ENCODE measurements around the gene C9orf57.
"Not testable (repeated sequence)": the region's sequence is repeated elsewhere in the genome, so short reads cannot be mapped to it uniquely, and the experiment has no call there.

C9orf57 gene

DNA sequence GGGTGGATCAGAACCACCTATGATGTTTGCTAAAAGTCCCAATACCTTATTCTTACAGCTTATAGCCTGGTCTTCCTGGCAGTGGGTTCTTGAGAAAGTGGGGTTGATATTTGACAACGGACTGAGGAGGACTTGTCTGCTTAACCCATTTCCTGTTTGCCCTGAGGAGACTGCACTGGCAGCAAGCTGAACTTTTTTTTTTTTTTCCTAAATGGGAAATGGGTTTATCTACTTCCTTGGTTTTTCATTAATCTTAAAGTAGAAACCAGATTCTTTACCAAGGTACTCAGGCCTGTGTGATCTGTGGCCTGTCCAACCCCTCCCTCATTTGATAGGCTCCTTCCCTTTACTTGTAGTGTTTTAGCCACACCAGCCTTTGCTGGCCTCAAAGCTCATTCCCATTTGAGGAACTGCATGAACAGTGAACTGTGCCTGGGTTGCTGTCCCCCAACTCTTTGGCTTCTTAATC lies 47.1 kb downstream of the C9orf57 start:
- ChIA-PET POLR2A (interaction anchor here (0.6 kb wide), 1 partner anchor 11 kb away, joined by 3 read pairs; no protein-coding TSS in a partner anchor), CTCF (no interaction called here)
- TF ChIP-seq, protein P1, sequence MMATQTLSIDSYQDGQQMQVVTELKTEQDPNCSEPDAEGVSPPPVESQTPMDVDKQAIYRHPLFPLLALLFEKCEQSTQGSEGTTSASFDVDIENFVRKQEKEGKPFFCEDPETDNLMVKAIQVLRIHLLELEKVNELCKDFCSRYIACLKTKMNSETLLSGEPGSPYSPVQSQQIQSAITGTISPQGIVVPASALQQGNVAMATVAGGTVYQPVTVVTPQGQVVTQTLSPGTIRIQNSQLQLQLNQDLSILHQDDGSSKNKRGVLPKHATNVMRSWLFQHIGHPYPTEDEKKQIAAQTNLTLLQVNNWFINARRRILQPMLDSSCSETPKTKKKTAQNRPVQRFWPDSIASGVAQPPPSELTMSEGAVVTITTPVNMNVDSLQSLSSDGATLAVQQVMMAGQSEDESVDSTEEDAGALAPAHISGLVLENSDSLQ (IDR thresholded peaks at IDR 0.05) = no peak
- TF ChIP-seq FOXK2 (IDR thresholded peaks at IDR 0.05) (no peak), FOXA1 (IDR thresholded peaks at IDR 0.05) (no peak), ARNT (IDR thresholded peaks at IDR 0.05) (no peak), L3MBTL2 (conservative IDR thresholded peaks at IDR 0.05) (no peak), CTBP1 (IDR thresholded peaks at IDR 0.05; ENCODE audit: borderline replicate concordance) (no peak), SUZ12 (IDR thresholded peaks at IDR 0.05) (no peak), FOXM1 (IDR thresholded peaks at IDR 0.05; ENCODE audit: borderline replicate concordance) (no peak), NFRKB (IDR thresholded peaks at IDR 0.05) (no peak), SP1 (IDR thresholded peaks at IDR 0.05) (no peak), BHLHE40 (IDR thresholded peaks at IDR 0.05; ENCODE audit: borderline replicate concordance) (no peak), LEF1 (IDR thresholded peaks at IDR 0.05; ENCODE audit: borderline replicate concordance) (no peak), TARDBP (IDR thresholded peaks at IDR 0.05) (no peak), ELF4 (IDR thresholded peaks at IDR 0.05) (no peak)
- DNase-seq (ENCODE audit: extremely low spot score) = no peak

DNA sequence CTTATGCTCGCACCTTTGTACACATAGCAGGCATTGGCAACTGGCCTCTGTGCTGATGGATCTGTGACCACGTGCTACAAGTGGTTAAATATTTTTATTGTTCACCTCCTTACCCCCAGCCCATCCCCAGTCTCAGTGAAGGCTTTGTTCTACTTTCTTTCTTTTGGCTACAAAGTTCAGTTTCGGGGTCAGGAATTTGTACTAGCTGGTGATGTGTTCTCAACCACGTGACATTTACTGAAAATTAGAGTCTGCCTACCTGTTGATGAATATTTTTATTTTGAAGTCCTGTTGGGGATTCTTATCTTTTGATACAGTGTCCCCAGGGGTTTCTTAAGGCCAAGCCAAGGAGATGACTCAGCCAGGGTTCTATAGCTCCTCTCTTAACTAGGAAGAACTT lies 47.8 kb downstream of the C9orf57 start:
- ChIA-PET CTCF (interaction anchor here (0.6 kb wide), 1 partner anchor 59 kb away, joined by 4 read pairs; no protein-coding TSS in a partner anchor), POLR2A (interaction anchor here (0.6 kb wide), 1 partner anchor 12 kb away, joined by 3 read pairs; no protein-coding TSS in a partner anchor)
- no peak for TF ChIP-seq SUZ12 (IDR thresholded peaks at IDR 0.05)
- no peak for TF ChIP-seq ARNT (IDR thresholded peaks at IDR 0.05)
- TF ChIP-seq, protein P1 (IDR thresholded peaks at IDR 0.05) = no peak
- no peak for TF ChIP-seq L3MBTL2 (conservative IDR thresholded peaks at IDR 0.05)
- DNase-seq (ENCODE audit: extremely low spot score) = no peak

DNA sequence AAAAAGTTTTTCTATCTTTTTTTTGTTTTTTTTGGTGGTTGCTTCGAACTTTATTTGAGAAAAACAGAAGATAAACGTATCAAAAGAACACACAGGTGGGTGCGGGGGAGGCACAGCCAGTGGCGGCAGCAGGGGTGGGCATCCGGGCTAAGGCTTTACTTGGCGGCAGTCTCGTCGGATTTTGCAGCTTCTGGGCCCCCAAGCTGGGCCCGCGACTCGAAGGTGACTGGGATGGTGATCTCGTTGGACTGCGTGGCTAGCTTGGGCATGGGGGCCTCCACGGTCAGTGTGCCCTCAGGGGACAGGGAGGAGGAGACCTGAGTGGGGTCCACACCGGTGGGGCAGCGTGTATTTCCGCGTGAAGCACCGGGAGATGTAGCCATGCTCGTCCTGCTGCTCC lies 52.7 kb downstream of the C9orf57 start:
- POLR2A ChIA-PET; DNase-seq (ENCODE audit: extremely low spot score); CTCF ChIA-PET: not testable (repeated sequence)

DNA sequence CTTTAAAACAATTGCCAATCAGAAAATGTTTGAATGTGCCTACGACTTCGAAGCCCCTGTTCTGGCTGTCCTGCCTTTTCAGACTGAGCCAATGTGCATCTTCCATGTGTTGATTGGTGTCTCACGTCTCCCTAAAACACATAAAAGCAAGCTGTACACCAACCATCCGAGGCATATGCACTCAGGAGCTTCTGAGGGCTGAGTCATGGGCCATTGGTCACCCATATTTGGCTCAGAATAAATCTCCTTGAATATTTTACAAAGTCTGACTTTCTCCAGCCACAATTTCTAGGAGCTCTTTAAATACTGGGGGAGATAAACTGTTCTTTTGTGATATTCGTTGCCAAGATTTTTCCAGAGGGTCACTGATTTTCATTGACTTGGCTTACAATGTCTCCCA lies 53.9 kb downstream of the C9orf57 start:
- no peak for TF ChIP-seq L3MBTL2 (conservative IDR thresholded peaks at IDR 0.05)
- no peak for TF ChIP-seq ELF4 (IDR thresholded peaks at IDR 0.05)
- TF ChIP-seq FOXA1 (IDR thresholded peaks at IDR 0.05) = no peak
- no peak for TF ChIP-seq ZNF384 (IDR thresholded peaks at IDR 0.05)
- no peak for TF ChIP-seq SP1 (IDR thresholded peaks at IDR 0.05)
- no peak for TF ChIP-seq CTBP1 (IDR thresholded peaks at IDR 0.05; ENCODE audit: borderline replicate concordance)
- TF ChIP-seq BHLHE40 (IDR thresholded peaks at IDR 0.05; ENCODE audit: borderline replicate concordance) = no peak
- no peak for TF ChIP-seq FOXM1 (IDR thresholded peaks at IDR 0.05; ENCODE audit: borderline replicate concordance)
- TF ChIP-seq ARNT (IDR thresholded peaks at IDR 0.05) = no peak
- TF ChIP-seq, protein P1 (IDR thresholded peaks at IDR 0.05) = no peak
- TF ChIP-seq LEF1 (IDR thresholded peaks at IDR 0.05; ENCODE audit: borderline replicate concordance) = no peak
- no peak for TF ChIP-seq NFRKB (IDR thresholded peaks at IDR 0.05)
- no peak for TF ChIP-seq HDGF (IDR thresholded peaks at IDR 0.05; ENCODE audit: borderline replicate concordance)
- TF ChIP-seq SUZ12 (IDR thresholded peaks at IDR 0.05) = no peak
- TF ChIP-seq TARDBP (IDR thresholded peaks at IDR 0.05) = no peak
- TF ChIP-seq FOXK2 (IDR thresholded peaks at IDR 0.05) = no peak
- CTCF ChIA-PET = interaction anchor here (0.7 kb wide), 1 partner anchor 19 kb away, joined by 4 read pairs; no protein-coding TSS in a partner anchor
- no peak for DNase-seq (ENCODE audit: extremely low spot score)
- POLR2A ChIA-PET = no interaction called here

DNA sequence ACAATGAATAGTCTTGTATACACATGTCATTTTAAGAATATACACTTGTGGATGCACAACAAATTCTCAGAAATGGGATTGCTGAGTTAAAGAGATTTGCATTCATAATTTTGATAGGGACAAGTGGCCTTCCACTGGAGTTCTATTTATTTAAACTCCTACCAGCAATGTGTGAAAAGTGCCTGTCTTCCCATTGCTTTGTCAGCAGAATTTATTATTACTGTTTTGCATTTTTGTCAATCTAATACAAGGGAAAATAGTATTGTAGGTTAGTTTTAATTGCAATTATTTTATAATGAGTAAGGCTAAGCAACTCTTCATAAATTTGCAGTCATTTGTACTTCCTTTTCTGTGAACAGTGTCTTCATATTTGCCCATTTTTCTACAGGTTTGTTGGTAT lies 55.0 kb downstream of the C9orf57 start:
- ChIA-PET POLR2A (no interaction called here), CTCF (interaction anchor here (0.5 kb wide), 1 partner anchor 105 kb away, joined by 4 read pairs; no protein-coding TSS in a partner anchor)
- TF ChIP-seq ELF4 (IDR thresholded peaks at IDR 0.05) = no peak
- TF ChIP-seq ARNT (IDR thresholded peaks at IDR 0.05) = no peak
- TF ChIP-seq, protein P1 (IDR thresholded peaks at IDR 0.05) = no peak
- no peak for TF ChIP-seq NFRKB (IDR thresholded peaks at IDR 0.05)
- TF ChIP-seq HDGF (IDR thresholded peaks at IDR 0.05; ENCODE audit: borderline replicate concordance) = no peak
- TF ChIP-seq CTBP1 (IDR thresholded peaks at IDR 0.05; ENCODE audit: borderline replicate concordance) = no peak
- TF ChIP-seq FOXM1 (IDR thresholded peaks at IDR 0.05; ENCODE audit: borderline replicate concordance) = no peak
- no peak for TF ChIP-seq SUZ12 (IDR thresholded peaks at IDR 0.05)
- TF ChIP-seq LEF1 (IDR thresholded peaks at IDR 0.05; ENCODE audit: borderline replicate concordance) = no peak
- TF ChIP-seq L3MBTL2 (conservative IDR thresholded peaks at IDR 0.05) = no peak
- no peak for TF ChIP-seq SP1 (IDR thresholded peaks at IDR 0.05)
- no peak for TF ChIP-seq TARDBP (IDR thresholded peaks at IDR 0.05)
- no peak for TF ChIP-seq FOXA1 (IDR thresholded peaks at IDR 0.05)
- no peak for TF ChIP-seq FOXK2 (IDR thresholded peaks at IDR 0.05)
- no peak for TF ChIP-seq ZNF384 (IDR thresholded peaks at IDR 0.05)
- no peak for TF ChIP-seq BHLHE40 (IDR thresholded peaks at IDR 0.05; ENCODE audit: borderline replicate concordance)
- no peak for DNase-seq (ENCODE audit: extremely low spot score)

All from HEK293T (cell line).